ENCODE data around the gene BAHCC1. TPM values are rescaled to one million over a fixed set of nuclear protein-coding genes. Genes with fewer than 3 reads are reported as not detected.

Gene BAHCC1
- total RNA-seq, 1 experiment from 2014 or later: 9.9 TPM

- intact Hi-C loops (cut with micrococcal nuclease): no loop called here
- no peaks in the 10 kb centered on the region for H3K9me3 ChIP-seq (ENCODE audit: low read length)
- no peaks in the 10 kb centered on the region for H3K36me3 ChIP-seq (ENCODE audit: low read depth, low read length)
- no peak for DNase-seq
- H3K27me3 ChIP-seq (ENCODE audit: low read length): no peaks in the 10 kb centered on the region
- H3K4me2 ChIP-seq (ENCODE audit: low read length): no peak overlapping the region
- ChIA-PET CTCF (no interaction called here), POLR2A (ENCODE audit: unreplicated experiment) (no interaction called here)
- ATAC-seq: no peak
- no peak overlapping the region for H3K9ac ChIP-seq (ENCODE audit: low read length)
- H2AFZ ChIP-seq (ENCODE audit: low read length): no peak overlapping the region
- no peak overlapping the region for H3K27ac ChIP-seq (ENCODE audit: low read length)
- H4K20me1 ChIP-seq (ENCODE audit: low read length): no peaks in the 10 kb centered on the region
- H3K9me2 ChIP-seq (replicated peaks; ENCODE audit: low read length): no peaks in the 10 kb centered on the region
- no TSS peak for BruUV-seq (replicated peaks)
- no peaks in the 10 kb centered on the region for H3F3A ChIP-seq (ENCODE audit: low read length, unreplicated experiment)
- no peak overlapping the region for H3K4me3 ChIP-seq (ENCODE audit: low read length)
- no peak for TF ChIP-seq CTCF (conservative IDR thresholded peaks at IDR 0.05; ENCODE audit: low read depth, low read length)
- no peak for TF ChIP-seq EZH2phosphoT487 (IDR thresholded peaks at IDR 0.05; ENCODE audit: borderline replicate concordance, low read length)
- no peak for TF ChIP-seq EZH2 (IDR thresholded peaks at IDR 0.05; ENCODE audit: low read length, unreplicated experiment)
- no peaks in the 10 kb centered on the region for H3K79me2 ChIP-seq (ENCODE audit: low read length)
- H3K4me1 ChIP-seq (ENCODE audit: insufficient read depth, low read length): no peaks in the 10 kb centered on the region
These were observed 39.6 kb downstream of the BAHCC1 start for GRCh38 chr17:81434681-81435417.

DNA sequence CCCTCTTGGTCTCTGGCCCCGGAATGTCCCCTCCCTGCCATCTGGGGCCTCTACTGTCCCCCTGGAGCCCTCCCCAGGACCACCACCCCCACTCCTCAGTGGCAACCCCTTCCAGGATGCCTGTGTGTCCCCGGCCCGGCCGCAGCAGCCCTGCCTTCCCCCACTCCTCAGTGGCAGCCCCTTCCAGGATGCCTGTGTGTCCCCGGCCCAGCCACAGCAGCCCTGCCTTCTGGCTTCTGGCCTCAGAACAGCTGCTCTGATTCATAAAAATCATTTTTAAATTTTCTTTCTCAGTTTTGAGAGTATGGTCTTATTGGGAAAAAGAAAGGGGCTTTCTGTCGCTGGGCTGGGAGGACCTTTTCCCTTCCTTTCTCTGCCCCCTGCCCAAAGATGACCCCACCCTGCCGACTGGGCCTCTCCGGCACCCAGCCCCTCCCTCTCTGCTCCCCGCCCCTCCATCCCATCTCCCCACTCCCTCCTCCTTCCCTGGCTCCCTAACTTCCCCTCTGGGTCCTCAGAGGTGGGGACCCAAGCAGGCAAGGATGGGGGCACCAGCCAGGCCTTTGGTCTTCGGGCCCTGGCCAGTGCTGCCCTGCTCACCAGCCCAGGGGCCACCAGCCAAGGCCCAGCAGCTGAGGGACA, 40.5 kb downstream of the BAHCC1 start:
- POLR2A ChIA-PET (ENCODE audit: unreplicated experiment): no interaction called here
- DNase-seq (no peak), ATAC-seq (no peak)
- H3K4me2 ChIP-seq (ENCODE audit: low read length): no peak overlapping the region
- H3K9me2 ChIP-seq (replicated peaks; ENCODE audit: low read length): no peaks in the 10 kb centered on the region
- no peak overlapping the region for H3K27ac ChIP-seq (ENCODE audit: low read length)
- H3K79me2 ChIP-seq (ENCODE audit: low read length): no peaks in the 10 kb centered on the region
- BruUV-seq (replicated peaks): no TSS peak
- no peak overlapping the region for H3K4me3 ChIP-seq (ENCODE audit: low read length)
- H4K20me1 ChIP-seq (ENCODE audit: low read length): no peaks in the 10 kb centered on the region
- TF ChIP-seq CTCF (conservative IDR thresholded peaks at IDR 0.05; ENCODE audit: low read depth, low read length): no peak
- no peak for TF ChIP-seq EZH2phosphoT487 (IDR thresholded peaks at IDR 0.05; ENCODE audit: borderline replicate concordance, low read length)
- no peak for TF ChIP-seq EZH2 (IDR thresholded peaks at IDR 0.05; ENCODE audit: low read length, unreplicated experiment)
- no peaks in the 10 kb centered on the region for H3K27me3 ChIP-seq (ENCODE audit: low read length)
- no peaks in the 10 kb centered on the region for H3K36me3 ChIP-seq (ENCODE audit: low read depth, low read length)
- no peaks in the 10 kb centered on the region for H3K9me3 ChIP-seq (ENCODE audit: low read length)
- H3K4me1 ChIP-seq (ENCODE audit: insufficient read depth, low read length): no peaks in the 10 kb centered on the region
- no peaks in the 10 kb centered on the region for H3F3A ChIP-seq (ENCODE audit: low read length, unreplicated experiment)
- intact Hi-C loops (cut with micrococcal nuclease): no loop called here
- H2AFZ ChIP-seq (ENCODE audit: low read length): no peak overlapping the region
- CTCF ChIA-PET: no interaction called here
- no peak overlapping the region for H3K9ac ChIP-seq (ENCODE audit: low read length)

DNA sequence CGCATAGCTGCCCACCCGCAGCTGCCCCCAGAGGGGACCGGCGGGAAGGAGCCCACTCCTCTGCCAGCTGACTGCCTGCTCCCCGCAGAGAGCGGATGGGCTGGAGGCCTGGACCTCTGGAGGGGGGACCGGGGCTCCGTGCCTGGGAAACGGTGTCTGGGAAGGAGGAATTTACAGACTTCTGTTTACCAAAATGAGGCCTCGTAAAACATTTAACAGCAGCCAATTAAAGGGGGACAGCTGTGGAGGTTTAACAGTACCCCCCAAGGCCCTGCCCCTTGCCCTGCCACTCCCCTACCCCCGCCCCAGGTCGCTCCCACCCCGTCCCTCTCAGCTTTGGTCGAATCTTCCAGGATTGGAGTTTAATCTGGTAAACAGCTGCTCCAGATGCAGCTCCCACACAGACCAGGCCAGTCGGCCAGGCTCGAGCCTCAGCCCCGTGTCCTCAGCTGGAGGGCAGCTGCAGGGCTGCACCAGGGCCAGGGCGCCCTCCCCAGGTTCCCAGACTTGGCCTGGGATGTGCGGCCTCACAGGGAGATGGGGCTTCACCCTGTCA, 41.1 kb downstream of the BAHCC1 start:
- H3K4me2 ChIP-seq (ENCODE audit: low read length): no peak overlapping the region
- DNase-seq (no peak), ATAC-seq (no peak)
- POLR2A ChIA-PET (ENCODE audit: unreplicated experiment): interaction anchor here (0.7 kb wide), 1 partner anchor 44 kb away, joined by 17 read pairs; no protein-coding TSS in a partner anchor
- H3K4me3 ChIP-seq (ENCODE audit: low read length): no peak overlapping the region
- CTCF ChIA-PET: no interaction called here
- H3K9ac ChIP-seq (ENCODE audit: low read length): no peak overlapping the region
- TF ChIP-seq EZH2phosphoT487 (IDR thresholded peaks at IDR 0.05; ENCODE audit: borderline replicate concordance, low read length): no peak
- TF ChIP-seq EZH2 (IDR thresholded peaks at IDR 0.05; ENCODE audit: low read length, unreplicated experiment): no peak
- no peak for TF ChIP-seq CTCF (conservative IDR thresholded peaks at IDR 0.05; ENCODE audit: low read depth, low read length)
- no peaks in the 10 kb centered on the region for H3K79me2 ChIP-seq (ENCODE audit: low read length)
- H3K9me2 ChIP-seq (replicated peaks; ENCODE audit: low read length): no peaks in the 10 kb centered on the region
- H4K20me1 ChIP-seq (ENCODE audit: low read length): no peaks in the 10 kb centered on the region
- no peak overlapping the region for H3K27ac ChIP-seq (ENCODE audit: low read length)
- intact Hi-C loops (cut with micrococcal nuclease): no loop called here
- H3K27me3 ChIP-seq (ENCODE audit: low read length): no peaks in the 10 kb centered on the region
- H3K36me3 ChIP-seq (ENCODE audit: low read depth, low read length): no peaks in the 10 kb centered on the region
- no peak overlapping the region for H2AFZ ChIP-seq (ENCODE audit: low read length)
- H3K4me1 ChIP-seq (ENCODE audit: insufficient read depth, low read length): no peaks in the 10 kb centered on the region
- no peaks in the 10 kb centered on the region for H3F3A ChIP-seq (ENCODE audit: low read length, unreplicated experiment)
- H3K9me3 ChIP-seq (ENCODE audit: low read length): no peaks in the 10 kb centered on the region
- no TSS peak for BruUV-seq (replicated peaks)
